C4-2B (cell line): ENCODE measurements around the gene FRMD5.

ENCODE experiments used
- H3K27ac ChIP-seq: fragments of 450-650 bp; 2 replicates; pipeline ENCODE4 v1.5.1; 2017
- CTCF ChIP-seq: fragments of 450-650 bp; conservative IDR thresholded peaks from 2 replicates; pipeline ENCODE4 v1.5.1; 2017; ENCODE audit warnings: mild to moderate bottlenecking
- ZFX ChIP-seq: fragments of 450-650 bp; IDR thresholded peaks from 2 replicates; pipeline ENCODE4 v1.6.1; 2017

The FRMD5 gene

DNA sequence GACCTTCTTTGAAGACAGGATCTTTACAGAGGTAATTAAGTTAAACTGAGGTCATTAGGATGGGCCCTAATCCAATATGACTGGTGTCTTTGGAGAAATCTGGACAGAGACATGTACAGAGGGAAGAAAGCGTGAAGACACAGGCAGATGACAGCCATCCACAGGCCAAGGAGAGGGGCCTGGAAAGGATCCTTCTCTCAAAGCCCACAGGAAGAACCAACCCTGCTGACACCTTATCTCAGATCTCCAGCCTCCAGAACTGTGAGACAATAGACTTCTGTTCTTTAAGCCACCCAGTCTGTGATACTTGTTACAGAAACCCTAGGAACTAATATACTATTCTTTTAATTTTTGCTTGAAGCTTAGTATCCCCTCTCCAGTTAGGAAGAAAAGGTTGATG is 294.1 kb downstream of the FRMD5 start:
- no peak overlapping the region for H3K27ac ChIP-seq
- no peak for TF ChIP-seq ZFX
- TF ChIP-seq CTCF: no peak

GRCh38 chr15:43899928-43900327 is 295.1 kb downstream of the FRMD5 start:
- no peak overlapping the region for H3K27ac ChIP-seq
- TF ChIP-seq CTCF (no peak), ZFX (no peak)

- no peak for TF ChIP-seq ZFX
- TF ChIP-seq CTCF: no peak
- H3K27ac ChIP-seq: no peak overlapping the region
Measured at GRCh38 chr15:43898891-43899290, 296.2 kb downstream of the FRMD5 start.

GRCh38 chr15:43896543-43896942 is 298.5 kb downstream of the FRMD5 start:
- H3K27ac ChIP-seq: no peak overlapping the region
- TF ChIP-seq CTCF (no peak), ZFX (no peak)

GRCh38 chr15:43895586-43895985 is 299.5 kb downstream of the FRMD5 start:
- H3K27ac ChIP-seq: no peak overlapping the region
- TF ChIP-seq CTCF (no peak), ZFX (no peak)

DNA sequence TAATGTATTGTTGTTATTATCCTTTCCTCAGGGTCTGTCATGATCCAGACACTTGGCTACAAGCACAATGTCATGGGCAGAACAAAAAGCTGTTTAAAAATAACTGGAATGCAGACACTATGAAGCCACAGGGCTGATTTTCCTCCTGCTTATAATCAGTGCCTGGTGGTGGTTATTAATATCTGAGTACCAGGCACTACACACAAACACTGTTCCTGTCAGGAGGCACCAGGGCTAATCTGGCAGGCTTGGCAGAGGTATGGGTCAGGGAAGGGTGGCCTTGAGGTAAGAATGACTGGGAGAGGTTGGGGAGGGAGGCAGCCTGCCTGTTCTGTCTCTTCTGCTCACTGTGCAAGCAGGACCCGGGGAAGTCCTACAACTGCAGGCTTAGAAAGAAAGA is 301.1 kb downstream of the FRMD5 start:
- TF ChIP-seq ZFX: no peak
- no peak for TF ChIP-seq CTCF
- no peak overlapping the region for H3K27ac ChIP-seq

- no peak for TF ChIP-seq ZFX
- no peak for TF ChIP-seq CTCF
- no peak overlapping the region for H3K27ac ChIP-seq
Measured at GRCh38 chr15:43889042-43889441, 306.0 kb downstream of the FRMD5 start.
